CD4-positive, alpha-beta memory T cell (primary cell): ENCODE measurements around the gene SAMD4B. TPM values are rescaled to one million over a fixed set of nuclear protein-coding genes. Genes with fewer than 3 reads are reported as not detected.

Experiments used
- CTCF ChIA-PET: fragments of 350-600 bp; sonication (Branson Sonifier 250); formaldehyde crosslinking; loops from one replicate; lab custom pipeline; 2021; ENCODE audit warnings: inconsistent platforms; ENCODE audit not compliant: partially characterized antibody; lab: Charles Lee
- POLR2A ChIA-PET: fragments of 350-600 bp; sonication (Branson Sonifier 250); formaldehyde crosslinking; loops from one replicate; lab custom pipeline; 2021; ENCODE audit not compliant: partially characterized antibody; lab: Charles Lee
- DNase-seq, 5 donors: peaks; one replicate each; pipeline versions ENCODE4 v3.0.0 to v3.0.0-alpha.2; 2020 to 2022; ENCODE audit warnings: mixed read lengths in 1 of 5
- H3K27ac ChIP-seq: one replicate; pipeline ENCODE4 v1.7.0; 2013; ENCODE audit warnings: low read depth, low read length
- H3K27me3 ChIP-seq: 2 replicates; pipeline ENCODE4 v1.7.0; 2013; ENCODE audit warnings: mild to moderate bottlenecking, low read length, moderate library complexity; ENCODE audit not compliant: insufficient read depth
- H3K36me3 ChIP-seq: 2 replicates; pipeline ENCODE4 v1.7.0; 2013; ENCODE audit warnings: mild to moderate bottlenecking, low read length, moderate library complexity; ENCODE audit not compliant: insufficient read depth
- H3K4me1 ChIP-seq: 2 replicates; pipeline ENCODE4 v1.7.0; 2013; ENCODE audit warnings: mild to moderate bottlenecking, low read length, moderate library complexity; ENCODE audit not compliant: insufficient read depth
- H3K4me3 ChIP-seq, 2 donors: one replicate each; pipeline ENCODE4 v1.7.0; 2013; ENCODE audit warnings: low read length in 2 of 2, mild to moderate bottlenecking in 1 of 2
- H3K9me3 ChIP-seq, 2 donors: one replicate each; pipeline ENCODE4 v1.7.0; 2013; ENCODE audit warnings: low read length in 2 of 2, control low read depth in 1 of 2; ENCODE audit not compliant: control insufficient read depth in 1 of 2
- H3K27ac Mint-ChIP-seq, 7 donors: one replicate each; pipeline ENCODE4 v1.8.0; 2020 to 2021; ENCODE audit warnings: mixed read lengths in 7 of 7, mild to moderate bottlenecking in 6 of 7, inconsistent platforms in 3 of 7, moderate library complexity in 3 of 7
- H3K27me3 Mint-ChIP-seq, 2 donors: one replicate each; pipeline ENCODE4 v1.8.0; 2020 to 2021; ENCODE audit warnings: mixed read lengths in 2 of 2
- H3K36me3 Mint-ChIP-seq, 2 donors: one replicate each; pipeline ENCODE4 v1.8.0; 2020 to 2021; ENCODE audit warnings: mixed read lengths in 2 of 2, inconsistent platforms in 1 of 2, mild to moderate bottlenecking in 1 of 2
- H3K4me1 Mint-ChIP-seq, 4 donors: one replicate each; pipeline ENCODE4 v1.8.0; 2020 to 2021; ENCODE audit warnings: mixed read lengths in 4 of 4, mild to moderate bottlenecking in 1 of 4
- H3K4me3 Mint-ChIP-seq, 8 donors: one replicate each; pipeline ENCODE4 v1.8.0; 2020 to 2021; ENCODE audit warnings: mixed read lengths in 8 of 8, mild to moderate bottlenecking in 7 of 8, moderate library complexity in 6 of 8, inconsistent platforms in 3 of 8
- H3K9me3 Mint-ChIP-seq, 8 donors: one replicate each; pipeline ENCODE4 v1.8.0; 2020 to 2021; ENCODE audit warnings: mixed read lengths in 8 of 8, mild to moderate bottlenecking in 5 of 8, inconsistent platforms in 3 of 8, moderate library complexity in 1 of 8
- intact Hi-C: fragments of 100-400 bp; cut with micrococcal nuclease; formaldehyde crosslinking; loops from one replicate; pipeline ENCODE4 v1.15.1; 2023
- polyA plus RNA-seq, 2 donors: library from polyadenylated mRNA; unstranded; fragments of 300-500 nt; fragmentation: Illumina TruSeq; gene quantifications; one replicate each; pipeline ENCODE4 v1.2.3, GENCODE V29; 2021
- total RNA-seq, 2 experiments: library from RNA; stranded (reverse); gene quantifications; one replicate each; pipeline ENCODE4 v1.2.3, GENCODE V29; 2021

SAMD4B gene
- total and polyA plus RNA-seq, 4 experiments from 2014 or later, result 7.3 to 79.6 (median 42.6) TPM

GRCh38 chr19:39390751-39391437 lies 48.7 kb downstream of the SAMD4B start, which contains the start of the genes MED29 and PAF1:
Gene MED29 (plus strand): TSS chr19:39391378. CDS start chr19:39391423, 45 bp downstream.
Gene PAF1 (minus strand): TSS chr19:39391106. CDS start chr19:39390864, 242 bp downstream.
- H3K36me3 ChIP-seq, result peaks cover 55% of the 10 kb centered on the region
- Mint-ChIP-seq H3K4me1 (peaks cover 22 to 46% (median 33%) of the 10 kb centered on the region in 4 donors), H3K9me3 (no peaks in the 10 kb centered on the region), H3K4me3 (peak within 1 kb of the TSS; percentile 90 to 99 (median 98)), H3K36me3 (peaks cover 42 to 75% of the 10 kb centered on the region in 2 donors), H3K27ac (peak within 1 kb of the TSS; percentile 93 to 100 (median 100)), H3K27me3 (no peaks in the 10 kb centered on the region)
- H3K4me3 ChIP-seq, result peak within 1 kb of the TSS; percentile 71 to 93
- peak within 1 kb of the TSS; percentile 99 for H3K27ac ChIP-seq
- H3K9me3 ChIP-seq, result no peaks in the 10 kb centered on the region
- POLR2A ChIA-PET, result interaction anchor here (0.6 to 5.6 kb wide), 22 partner anchors 13 to 1016 kb away, joined by 3 to 181 read pairs (median 5); partner anchors contain the start of genes EID2, EID2B, GMFG and PAK4
- DNase-seq, result peak; percentile 96 to 99 (median 99)
- CTCF ChIA-PET, result interaction anchor here (0.6 to 15.4 kb wide), 5 partner anchors 21 to 153 kb away, joined by 3 to 215 read pairs (median 6); partner anchors contain the start of genes EID2B, PLEKHG2 and RPS16
- intact Hi-C loops, result loop anchor here (1.0 to 5.0 kb wide), 6 partner anchors 11 to 264 kb away; partner anchors contain the start of genes PAK4, PLEKHG2, SAMD4B and SUPT5H
- H3K27me3 ChIP-seq, result no peaks in the 10 kb centered on the region
- H3K4me1 ChIP-seq, result peaks cover 26% of the 10 kb centered on the region

GRCh38 chr19:39397360-39398296 lies 55.4 kb downstream of the SAMD4B start:
- H3K36me3 Mint-ChIP-seq, result peaks cover 13 to 38% of the 10 kb centered on the region in 2 donors
- intact Hi-C loops, result loop anchor here (1.0 to 2.0 kb wide), 2 partner anchors 15 to 135 kb away; partner anchors contain the start of genes EID2B and PLEKHG2
- Histone ChIP-seq H3K9me3 (no peaks in the 10 kb centered on the region), H3K27ac (peak overlapping the region; percentile 72), H3K4me3 (peak overlapping the region in 1 of 2 donors; percentile 21), H3K27me3 (no peaks in the 10 kb centered on the region), H3K36me3 (peaks cover 22% of the 10 kb centered on the region), H3K4me1 (peaks cover 58% of the 10 kb centered on the region)
- ChIA-PET CTCF (interaction anchor here (0.7 to 15.4 kb wide), 15 partner anchors 10 to 142 kb away, joined by 3 to 215 read pairs (median 5); partner anchors contain the start of genes EID2B, PLEKHG2, RPS16 and SUPT5H), POLR2A (interaction anchor here (0.8 to 10.1 kb wide), 11 partner anchors 10 to 62 kb away, joined by 3 to 384 read pairs (median 9); partner anchors contain the start of genes GMFG, PLEKHG2, RPS16 and SAMD4B)
- H3K9me3 Mint-ChIP-seq, result no peaks in the 10 kb centered on the region
- H3K4me3 Mint-ChIP-seq, result peak overlapping the region; percentile 57 to 70 (median 64)
- peak overlapping the region; percentile 94 to 100 (median 97) for H3K27ac Mint-ChIP-seq
- no peaks in the 10 kb centered on the region for H3K27me3 Mint-ChIP-seq
- peaks cover 32 to 67% (median 53%) of the 10 kb centered on the region in 4 donors for H3K4me1 Mint-ChIP-seq
- peak; percentile 90 to 91 (median 91) for DNase-seq

- peaks cover 11 to 37% of the 10 kb centered on the region in 2 donors for H3K36me3 Mint-ChIP-seq
- H3K27ac Mint-ChIP-seq, result peak overlapping the region; percentile 94 to 100 (median 97)
- intact Hi-C loops, result no loop called here
- H3K4me3 Mint-ChIP-seq, result peak overlapping the region in 6 of 8 donors; percentile 57 to 70 (median 64)
- H3K4me3 ChIP-seq, result peak overlapping the region in 1 of 2 donors; percentile 21
- H3K4me1 ChIP-seq, result peaks cover 64% of the 10 kb centered on the region
- peak in 3 of 5 donors; percentile 22 to 74 (median 26) for DNase-seq
- POLR2A ChIA-PET, result interaction anchor here (0.8 to 10.1 kb wide), 10 partner anchors 10 to 63 kb away, joined by 3 to 384 read pairs (median 10); partner anchors contain the start of genes GMFG, PLEKHG2, RPS16 and SAMD4B
- no peaks in the 10 kb centered on the region for H3K9me3 Mint-ChIP-seq
- H3K36me3 ChIP-seq, result peaks cover 20% of the 10 kb centered on the region
- H3K27me3 ChIP-seq, result no peaks in the 10 kb centered on the region
- H3K27me3 Mint-ChIP-seq, result no peaks in the 10 kb centered on the region
- peaks cover 32 to 71% (median 55%) of the 10 kb centered on the region in 4 donors for H3K4me1 Mint-ChIP-seq
- H3K27ac ChIP-seq, result peak overlapping the region; percentile 72
- H3K9me3 ChIP-seq, result no peaks in the 10 kb centered on the region
- CTCF ChIA-PET, result interaction anchor here (0.9 to 15.4 kb wide), 12 partner anchors 9 to 141 kb away, joined by 3 to 215 read pairs (median 7); partner anchors contain the start of genes EID2B, PLEKHG2, RPS16 and SUPT5H
These were observed 56.2 kb downstream of the SAMD4B start for GRCh38 chr19:39398297-39398864.

- H3K4me3 ChIP-seq, result no peak overlapping the region
- peaks cover 11% of the 10 kb centered on the region for H3K36me3 ChIP-seq
- H3K4me1 ChIP-seq, result peaks cover 70% of the 10 kb centered on the region
- H3K9me3 ChIP-seq, result no peaks in the 10 kb centered on the region
- intact Hi-C loops, result loop anchor here (2.0 kb wide), 1 partner anchor 45 kb away; the partner anchor contains the start of gene SUPT5H
- H3K4me3 Mint-ChIP-seq, result peak overlapping the region in 6 of 8 donors; percentile 0 to 60 (median 54)
- CTCF ChIA-PET, result interaction anchor here (4.0 to 15.4 kb wide), 3 partner anchors 8 to 36 kb away, joined by 15 to 215 read pairs (median 54); partner anchors contain the start of genes PLEKHG2, RPS16 and ZFP36
- H3K27ac Mint-ChIP-seq, result peak overlapping the region; percentile 81 to 100 (median 94)
- no peaks in the 10 kb centered on the region for H3K27me3 Mint-ChIP-seq
- no peaks in the 10 kb centered on the region for H3K9me3 Mint-ChIP-seq
- no peak for DNase-seq
- H3K27ac ChIP-seq, result peak overlapping the region; percentile 100
- POLR2A ChIA-PET, result interaction anchor here (0.9 to 11.3 kb wide), 5 partner anchors 8 to 36 kb away, joined by 3 to 384 read pairs (median 181); partner anchors contain the start of genes MED29, PAF1, PLEKHG2 and RPS16
- H3K4me1 Mint-ChIP-seq, result peaks cover 31 to 77% (median 59%) of the 10 kb centered on the region in 4 donors
- no peaks in the 10 kb centered on the region for H3K27me3 ChIP-seq
- H3K36me3 Mint-ChIP-seq, result peaks cover 4 to 27% of the 10 kb centered on the region in 2 donors
These were observed 57.4 kb downstream of the SAMD4B start for GRCh38 chr19:39399668-39400050.

- no peak for DNase-seq
- no peaks in the 10 kb centered on the region for H3K9me3 ChIP-seq
- no peaks in the 10 kb centered on the region for H3K27me3 ChIP-seq
- Mint-ChIP-seq H3K27me3 (no peaks in the 10 kb centered on the region), H3K4me1 (peaks cover 31 to 79% (median 63%) of the 10 kb centered on the region in 4 donors), H3K9me3 (no peaks in the 10 kb centered on the region), H3K4me3 (peak overlapping the region in 4 of 8 donors; percentile 0 to 60 (median 56)), H3K27ac (peak overlapping the region; percentile 81 to 100 (median 94)), H3K36me3 (peaks cover 3 to 24% of the 10 kb centered on the region in 2 donors)
- POLR2A ChIA-PET, result interaction anchor here (0.9 to 11.3 kb wide), 4 partner anchors 8 to 35 kb away, joined by 3 to 384 read pairs (median 228); partner anchors contain the start of genes MED29, PAF1, PLEKHG2 and RPS16
- H3K4me1 ChIP-seq, result peaks cover 74% of the 10 kb centered on the region
- H3K36me3 ChIP-seq, result peaks cover 7% of the 10 kb centered on the region
- intact Hi-C loops, result loop anchor here (2.0 kb wide), 1 partner anchor 45 kb away; the partner anchor contains the start of gene SUPT5H
- H3K27ac ChIP-seq, result peak overlapping the region; percentile 100
- CTCF ChIA-PET, result interaction anchor here (4.5 to 15.4 kb wide), 2 partner anchors 12 to 35 kb away, joined by 15 to 215 read pairs; partner anchors contain the start of genes PLEKHG2 and RPS16
- no peak overlapping the region for H3K4me3 ChIP-seq
These were observed 57.8 kb downstream of the SAMD4B start for GRCh38 chr19:39400061-39400460.
